HG03159 (cell line): Measurements from ENCODE around the gene HSPBP1.
"Not testable (repeated sequence)": the region's sequence is repeated elsewhere in the genome, so short reads cannot be mapped to it uniquely, and the experiment has no call there.

Source experiments
- ATAC-seq: cut with Tn5 transposase; IDR thresholded peaks from one replicate; pipeline ENCODE4 v1.9.1; 2021; ENCODE audit warnings: mild to moderate bottlenecking, moderate library complexity; ENCODE audit not compliant: unreplicated experiment

Gene HSPBP1, protein sequence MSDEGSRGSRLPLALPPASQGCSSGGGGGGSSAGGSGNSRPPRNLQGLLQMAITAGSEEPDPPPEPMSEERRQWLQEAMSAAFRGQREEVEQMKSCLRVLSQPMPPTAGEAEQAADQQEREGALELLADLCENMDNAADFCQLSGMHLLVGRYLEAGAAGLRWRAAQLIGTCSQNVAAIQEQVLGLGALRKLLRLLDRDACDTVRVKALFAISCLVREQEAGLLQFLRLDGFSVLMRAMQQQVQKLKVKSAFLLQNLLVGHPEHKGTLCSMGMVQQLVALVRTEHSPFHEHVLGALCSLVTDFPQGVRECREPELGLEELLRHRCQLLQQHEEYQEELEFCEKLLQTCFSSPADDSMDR

DNA sequence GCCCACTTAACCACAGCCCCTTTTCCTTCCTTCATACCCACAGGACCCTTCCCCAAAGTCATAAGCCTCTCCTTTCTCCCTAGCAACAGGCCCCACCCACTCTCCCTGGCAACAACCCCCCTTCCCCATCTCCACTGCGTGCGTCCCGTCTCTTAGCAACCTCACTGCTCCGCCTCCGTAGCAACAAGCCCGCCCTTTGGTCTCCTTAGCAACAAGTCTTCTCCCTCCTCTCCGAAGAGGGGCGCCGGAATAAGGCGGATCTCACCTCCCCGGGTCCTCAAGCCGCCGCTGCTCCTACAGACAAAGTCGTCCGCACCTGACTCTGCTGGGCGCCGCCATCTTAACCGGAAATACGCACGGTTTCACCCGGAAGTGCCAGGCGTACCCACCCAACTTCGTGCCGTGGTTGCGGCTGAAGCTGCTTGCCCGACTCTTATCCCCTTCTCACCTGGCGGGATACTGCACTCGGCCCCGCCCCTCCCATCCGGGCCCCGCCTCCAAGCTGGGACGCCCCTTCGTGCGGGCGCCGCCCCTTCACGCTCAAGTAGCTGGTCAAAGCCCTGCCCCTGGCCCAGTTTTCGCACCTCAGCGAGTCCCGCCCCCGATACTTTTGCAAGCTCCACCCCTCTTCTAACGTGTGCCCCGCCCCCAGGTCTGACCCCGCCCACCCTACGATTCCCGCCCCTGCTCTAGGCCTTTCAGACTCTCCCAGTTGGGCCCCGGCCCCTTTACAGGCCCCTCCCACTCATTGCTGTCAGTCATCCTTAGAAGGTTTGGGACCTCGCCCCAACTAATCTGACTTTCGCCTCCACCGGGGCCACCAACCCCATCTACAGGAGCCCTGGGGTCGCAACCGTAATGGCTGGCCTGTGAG is at the start of gene HSPBP1:
HSPBP1 (minus strand) TSS at position 341 of the 874 bp plus-strand sequence. CDS start 502 bp downstream, outside the sequence.
- ATAC-seq = peak; percentile 72

DNA sequence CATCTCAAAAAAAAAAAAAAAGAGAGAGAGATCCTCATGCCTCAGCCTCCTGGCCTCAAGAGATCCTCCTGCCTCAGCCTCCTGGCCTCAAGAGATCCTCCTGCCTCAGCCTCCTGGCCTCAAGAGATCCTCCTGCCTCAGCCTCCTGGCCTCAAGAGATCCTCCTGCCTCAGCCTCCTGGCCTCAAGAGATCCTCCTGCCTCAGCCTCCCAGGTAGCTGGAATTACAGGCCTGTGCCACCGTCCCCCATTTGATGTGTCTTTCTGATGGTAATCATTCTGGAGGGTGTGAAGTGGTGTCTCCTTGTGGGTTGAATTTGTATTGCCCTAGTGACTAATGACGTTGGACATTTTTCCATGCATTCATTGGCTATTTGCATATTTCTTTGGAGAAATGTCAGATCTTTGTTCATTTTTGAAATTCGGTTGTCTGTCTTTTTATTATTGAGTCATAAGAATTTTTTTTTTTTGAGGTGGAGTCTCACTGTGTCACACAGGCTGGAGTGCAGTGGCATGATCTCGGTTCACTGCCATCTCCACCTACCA is 48.9 kb upstream of the HSPBP1 start:
- not testable (repeated sequence) for ATAC-seq

DNA sequence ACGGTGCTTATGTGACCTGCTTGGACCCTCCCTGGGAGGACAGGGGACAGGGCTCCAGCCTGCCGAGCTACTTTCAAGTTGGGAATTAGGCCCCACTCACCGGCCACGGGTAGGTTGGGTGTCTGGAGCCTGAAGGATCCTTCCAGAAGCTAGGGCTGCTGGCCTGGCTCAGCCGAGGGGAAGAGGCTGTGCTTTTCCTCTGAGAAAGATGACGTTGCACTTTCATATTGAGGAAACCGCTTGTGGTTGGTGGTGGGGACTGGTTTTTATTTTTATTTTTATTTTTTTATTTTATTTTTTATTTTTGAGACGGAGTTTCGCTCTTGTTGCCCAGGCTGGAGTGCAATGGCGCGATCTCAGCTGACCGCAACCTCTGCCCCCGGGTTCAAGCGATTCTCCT is 45.3 kb upstream of the HSPBP1 start, which contains the start of gene TMEM150B:
TMEM150B (minus strand) TSS at position 170 of the 400 bp plus-strand sequence. CDS start 4,305 bp downstream, outside the sequence.
- no peak for ATAC-seq

DNA sequence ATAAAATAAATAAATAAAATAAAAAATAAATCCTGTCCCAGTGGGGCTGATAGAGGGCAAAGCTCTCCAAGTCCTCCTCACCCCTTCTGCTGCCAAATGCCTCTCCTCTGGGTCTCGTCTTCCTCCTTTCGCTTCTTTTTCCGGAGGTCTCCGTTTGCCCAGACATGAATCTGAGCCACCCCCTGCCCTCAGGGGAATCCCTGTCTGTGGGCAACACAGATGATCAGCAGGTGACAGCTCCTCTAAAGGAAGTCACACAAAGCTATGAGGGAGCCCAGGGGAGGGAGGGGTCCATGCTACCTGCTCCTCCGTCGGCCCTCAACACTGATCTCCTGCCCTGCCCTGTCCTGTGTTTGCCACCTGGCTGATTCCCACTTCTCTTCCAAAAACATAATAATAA is 44.8 kb upstream of the HSPBP1 start:
- ATAC-seq = no peak

DNA sequence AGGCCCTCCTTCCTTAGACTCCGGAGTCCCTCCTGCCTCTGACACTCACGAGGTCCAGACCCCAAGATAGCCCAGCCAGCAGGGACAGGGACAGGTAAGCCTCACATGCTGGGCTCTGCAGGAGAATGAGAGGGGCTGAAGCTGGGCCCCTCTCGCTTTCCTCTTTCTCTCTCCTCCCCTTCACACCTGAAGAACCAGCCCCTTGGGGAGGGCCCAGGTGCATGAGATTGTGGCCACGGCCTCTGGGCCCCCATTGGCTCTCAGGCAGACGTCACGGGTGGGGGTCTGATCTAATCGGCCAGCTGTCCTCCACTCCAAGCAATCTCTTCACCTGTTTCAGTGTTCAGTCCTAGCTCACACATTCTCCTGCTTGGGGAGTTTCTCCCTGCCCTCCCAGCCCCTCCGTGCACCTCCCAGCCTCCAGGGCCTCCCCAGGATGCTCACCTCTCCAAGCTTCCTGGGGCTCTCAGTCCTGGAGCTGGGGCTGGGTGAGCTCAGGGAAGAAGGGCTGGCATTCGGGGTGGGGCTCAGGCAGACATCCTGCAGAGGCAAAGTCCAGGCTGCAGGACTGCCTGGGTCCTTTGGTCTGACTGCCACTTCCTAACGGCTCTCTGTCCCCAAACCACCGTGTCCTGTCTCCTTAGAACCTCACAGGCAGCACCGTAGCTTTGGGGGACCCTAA is 42.4 kb upstream of the HSPBP1 start:
- ATAC-seq = no peak

DNA sequence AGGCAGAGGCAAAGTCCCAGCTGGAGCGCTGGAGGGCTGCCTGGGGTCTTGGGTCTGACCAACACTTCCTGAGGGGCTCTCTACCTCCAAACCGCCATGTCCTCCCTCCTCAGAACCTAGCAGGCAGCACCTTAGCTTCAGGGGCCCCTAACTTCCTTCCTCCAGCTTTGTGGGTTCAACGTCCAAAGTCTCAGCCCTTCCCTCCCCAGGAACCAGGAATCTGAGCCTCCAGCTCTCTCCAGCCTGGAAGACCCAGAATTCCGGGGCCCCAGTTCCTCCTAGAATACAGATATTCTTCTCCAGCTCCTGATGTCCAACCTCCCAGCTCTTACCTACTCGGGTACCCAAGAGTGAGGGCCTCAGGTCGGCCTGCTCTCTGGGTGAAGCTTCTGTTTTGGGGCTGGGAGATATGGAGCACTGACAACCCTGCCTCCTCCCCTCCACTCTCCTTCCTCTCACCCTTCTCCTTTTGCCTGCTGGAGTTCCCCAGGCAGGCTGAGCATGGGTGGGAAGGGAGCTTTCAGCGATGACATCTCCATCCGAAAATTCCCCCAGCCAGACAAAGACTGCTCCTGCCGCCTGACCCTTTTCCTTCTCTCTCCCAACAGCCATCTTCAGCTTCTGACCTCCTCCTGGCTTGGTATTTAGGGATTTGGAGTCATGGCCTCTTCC is 41.7 kb upstream of the HSPBP1 start:
- no peak for ATAC-seq

DNA sequence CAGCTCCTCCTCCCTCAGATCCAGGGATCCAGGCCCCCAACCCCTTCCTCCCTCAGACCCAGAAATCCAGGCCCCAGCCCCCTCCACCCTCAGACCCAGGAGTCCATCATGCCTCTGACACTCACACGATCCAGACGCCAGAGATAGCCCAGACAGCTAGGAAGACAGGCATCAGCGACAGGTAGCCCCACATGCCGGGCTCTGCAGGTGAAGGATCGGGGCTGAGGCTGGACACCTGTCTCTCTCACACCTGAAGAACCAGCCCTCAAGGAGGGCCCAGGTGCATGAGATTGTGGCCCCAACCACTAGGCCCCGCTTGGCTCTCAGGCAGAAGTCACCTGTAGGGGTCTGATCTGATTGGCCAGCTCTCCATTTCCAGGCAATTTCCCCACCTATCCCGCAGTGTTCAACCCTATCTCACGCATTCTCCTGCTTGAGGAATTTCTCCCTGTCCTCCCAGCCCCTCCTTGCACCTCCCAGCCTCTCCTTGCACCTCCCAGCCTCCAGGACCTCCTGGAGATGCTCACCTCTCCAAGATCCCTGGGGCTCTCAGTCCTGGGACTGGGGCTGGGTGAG is 41.0 kb upstream of the HSPBP1 start:
- no peak for ATAC-seq

DNA sequence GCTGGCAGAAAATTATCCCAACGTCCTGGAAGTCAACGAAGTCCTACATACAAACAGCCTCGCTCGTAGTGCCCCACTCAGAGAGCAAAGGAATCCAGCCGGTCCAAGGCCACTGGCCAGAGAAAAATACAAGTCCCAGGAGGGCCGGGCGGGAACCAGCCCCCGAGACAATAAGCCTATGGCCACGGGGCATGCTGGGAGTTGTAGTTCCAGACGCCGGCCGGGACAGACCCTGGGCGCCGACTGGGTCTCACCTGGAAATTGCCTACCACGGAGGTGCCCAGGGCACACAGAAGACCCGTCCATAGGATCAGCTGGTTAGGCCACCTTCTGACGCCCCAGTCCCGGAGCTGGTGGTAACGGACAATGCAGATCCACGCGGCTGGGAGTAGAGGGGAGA is 39.9 kb upstream of the HSPBP1 start:
- no peak for ATAC-seq

DNA sequence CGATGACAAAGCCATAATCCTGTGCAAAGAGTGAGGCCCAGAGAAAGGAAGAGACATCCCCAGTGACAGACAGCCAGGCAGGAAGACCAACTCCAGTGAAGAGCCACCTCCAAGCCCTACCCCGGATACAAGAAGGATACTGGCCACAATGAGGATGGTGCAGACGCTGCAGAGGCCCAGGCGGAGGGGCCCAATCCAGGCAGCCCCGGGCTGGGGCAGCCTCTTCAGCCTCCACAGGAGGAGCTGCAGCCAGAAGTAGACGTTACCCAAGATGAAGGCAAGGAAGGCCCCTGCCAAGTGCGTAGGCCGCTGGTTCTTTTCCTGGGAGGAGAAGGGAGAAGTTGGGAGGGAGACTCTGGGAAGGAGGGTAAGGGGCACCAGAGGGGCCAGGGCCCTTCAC is 36.7 kb upstream of the HSPBP1 start:
- ATAC-seq = no peak

DNA sequence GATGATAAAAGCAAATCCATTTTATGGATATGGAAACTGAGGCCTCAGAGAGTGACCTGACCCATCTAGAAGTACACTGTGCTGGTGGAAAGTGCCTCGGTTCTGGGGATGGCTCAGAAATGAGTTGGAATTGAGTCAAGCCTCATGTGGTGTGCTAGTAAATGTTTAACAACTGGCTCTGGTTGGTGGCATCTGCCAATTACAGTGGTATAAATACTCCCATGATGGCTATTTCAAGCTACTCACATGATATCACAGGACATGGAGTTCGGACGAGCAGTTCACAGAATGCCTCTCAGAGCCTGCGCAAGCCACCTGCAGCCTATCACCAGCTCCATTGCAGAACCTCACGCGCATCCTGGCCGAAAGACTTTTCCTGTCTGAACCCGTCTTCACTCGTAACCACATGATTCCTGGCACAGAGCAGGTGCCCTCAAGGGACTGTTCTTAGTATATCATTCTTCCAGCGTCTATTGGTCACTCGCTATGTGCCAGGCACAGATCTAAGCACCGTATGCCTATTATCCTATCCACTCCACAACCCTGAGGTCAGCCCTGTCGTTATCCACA is 36.1 kb upstream of the HSPBP1 start:
- no peak for ATAC-seq

DNA sequence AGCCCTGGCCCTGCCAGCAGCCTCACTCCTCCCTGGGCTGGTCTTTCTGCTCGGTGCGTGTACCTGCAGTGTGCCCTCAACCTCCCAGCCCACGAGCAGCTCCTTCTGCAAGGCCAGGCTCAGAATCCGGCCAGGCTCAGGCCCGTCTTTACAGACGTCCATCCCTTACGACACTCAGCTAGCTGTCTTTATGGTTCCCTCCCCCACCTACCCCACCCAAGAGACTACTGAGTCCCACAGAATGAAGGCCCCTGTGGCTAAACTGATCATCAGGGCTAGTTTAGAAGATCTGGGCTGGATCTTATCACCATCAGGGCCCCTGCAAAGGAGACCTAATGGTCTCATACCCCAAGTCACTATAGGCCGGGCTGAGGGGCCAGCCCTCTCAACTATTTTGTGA is 34.5 kb upstream of the HSPBP1 start:
- ATAC-seq = no peak

DNA sequence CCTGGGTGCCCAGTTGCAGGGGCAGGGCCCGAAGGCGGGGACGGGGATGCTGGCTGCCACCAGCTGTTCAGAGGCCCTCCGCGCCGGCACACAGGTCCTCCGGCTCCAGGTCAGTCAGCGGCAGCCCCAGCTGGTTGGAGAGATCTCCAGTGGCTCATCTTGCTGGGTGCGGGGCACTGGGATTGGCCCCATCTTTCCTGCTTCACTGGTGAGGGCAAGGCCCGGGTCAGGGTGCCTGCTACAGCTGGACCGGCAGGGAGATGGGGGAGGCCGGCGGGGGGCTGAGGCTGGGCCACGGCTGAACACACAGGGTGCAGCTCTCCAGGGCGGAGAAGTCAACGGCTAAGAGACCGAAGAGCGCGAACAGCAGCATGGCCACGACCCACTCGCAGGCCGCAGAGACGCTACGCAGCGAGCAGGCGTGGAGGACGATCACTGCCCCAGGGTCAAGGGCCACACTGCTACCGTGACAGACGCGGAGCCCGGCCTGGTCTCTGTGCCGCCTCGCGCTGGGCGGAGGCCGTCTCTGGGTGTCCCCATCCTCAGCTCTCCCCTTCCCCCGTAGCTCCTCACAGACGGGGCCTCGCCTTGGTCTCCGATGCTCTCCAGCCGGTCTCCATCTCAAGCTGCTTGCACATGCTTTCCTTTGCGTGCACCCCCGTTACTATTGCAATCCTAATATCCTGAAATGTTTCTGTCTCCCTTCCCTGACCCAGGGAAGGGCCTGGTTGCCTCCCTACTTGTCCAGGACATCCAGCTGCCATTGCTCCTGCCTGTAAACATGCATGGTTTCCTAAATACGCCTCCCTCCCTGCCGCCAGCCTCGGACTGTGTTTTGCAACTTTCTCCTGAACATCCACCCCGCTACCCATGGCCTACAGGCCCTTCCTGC is 33.0 kb upstream of the HSPBP1 start:
- ATAC-seq = no peak

DNA sequence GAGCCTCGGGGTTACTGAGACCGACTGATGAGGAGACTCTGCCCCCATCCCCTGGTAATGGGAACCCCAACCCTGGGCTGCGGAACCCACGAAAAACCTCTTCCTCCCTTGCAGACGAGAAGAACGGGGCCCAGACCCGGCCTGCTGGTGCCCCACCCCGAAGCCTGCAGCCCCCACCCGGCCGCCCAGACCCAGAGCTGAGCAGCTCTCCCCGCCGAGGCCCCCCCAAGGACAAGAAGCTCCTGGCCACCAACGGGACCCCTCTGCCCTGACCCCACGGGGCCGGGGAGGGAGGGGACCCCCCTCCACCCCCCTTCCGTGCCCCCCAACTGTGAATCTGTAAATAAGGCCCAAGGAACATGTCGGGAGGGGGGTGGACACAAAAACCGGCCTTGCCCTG is 31.9 kb upstream of the HSPBP1 start:
- ATAC-seq = no peak

DNA sequence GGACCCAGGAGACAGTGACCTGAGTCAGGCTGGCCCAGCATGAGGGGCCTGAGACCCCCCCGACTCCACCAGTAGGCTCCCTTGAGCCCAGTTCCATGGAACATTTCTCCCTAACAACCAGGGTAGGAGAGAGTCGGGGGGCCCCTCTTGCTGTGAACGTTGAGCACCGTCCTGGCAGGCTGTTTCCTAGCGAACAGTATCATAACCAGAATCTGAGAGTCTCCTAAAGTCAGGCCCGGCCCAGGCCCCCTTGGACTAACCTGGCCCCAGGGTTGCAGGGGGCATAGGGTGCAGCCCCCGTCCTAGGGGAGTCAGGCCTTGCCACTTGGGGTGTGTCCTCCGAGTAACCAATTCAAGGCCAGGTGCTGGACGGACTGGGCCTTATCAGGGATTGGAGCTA is 31.5 kb upstream of the HSPBP1 start:
- ATAC-seq = no peak

DNA sequence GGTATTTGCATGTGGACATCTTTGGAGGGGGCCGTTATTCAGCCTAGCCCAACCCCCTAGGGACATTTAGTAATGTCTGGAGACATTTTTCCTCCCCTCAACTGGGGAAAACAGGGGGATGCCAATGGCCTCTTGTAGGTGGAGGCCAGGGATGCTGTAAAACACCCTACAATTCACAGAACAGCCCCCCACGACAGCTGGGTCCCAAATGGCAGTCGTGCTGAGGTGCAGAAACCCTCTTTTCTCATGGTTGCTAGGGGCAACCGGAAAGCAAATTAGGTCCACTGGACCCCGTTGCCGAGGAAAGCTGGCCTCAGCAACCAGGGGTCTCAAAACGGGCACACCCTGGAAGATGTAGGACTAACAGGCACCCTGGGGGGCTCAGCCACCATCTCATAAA is 30.6 kb upstream of the HSPBP1 start:
- ATAC-seq = no peak

DNA sequence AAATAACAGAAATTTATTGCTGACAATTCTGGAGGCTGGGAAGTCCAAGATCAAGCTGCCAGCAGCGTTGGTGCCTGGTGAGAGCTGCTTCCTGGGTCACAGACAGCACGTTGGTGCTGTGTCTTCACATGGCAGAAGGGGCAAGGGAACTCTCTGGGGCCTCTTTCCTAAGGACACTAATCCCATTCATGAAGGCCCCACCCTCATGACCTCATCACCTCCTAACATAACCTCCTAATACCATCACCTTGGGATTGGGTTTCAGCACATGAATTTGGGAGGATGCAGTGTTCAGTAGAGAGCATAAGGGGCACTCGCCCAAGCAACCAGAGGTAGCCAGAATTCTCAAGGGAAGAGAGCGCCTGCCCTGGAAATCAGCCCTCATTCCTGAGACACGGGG is 29.5 kb upstream of the HSPBP1 start:
- ATAC-seq = no peak

DNA sequence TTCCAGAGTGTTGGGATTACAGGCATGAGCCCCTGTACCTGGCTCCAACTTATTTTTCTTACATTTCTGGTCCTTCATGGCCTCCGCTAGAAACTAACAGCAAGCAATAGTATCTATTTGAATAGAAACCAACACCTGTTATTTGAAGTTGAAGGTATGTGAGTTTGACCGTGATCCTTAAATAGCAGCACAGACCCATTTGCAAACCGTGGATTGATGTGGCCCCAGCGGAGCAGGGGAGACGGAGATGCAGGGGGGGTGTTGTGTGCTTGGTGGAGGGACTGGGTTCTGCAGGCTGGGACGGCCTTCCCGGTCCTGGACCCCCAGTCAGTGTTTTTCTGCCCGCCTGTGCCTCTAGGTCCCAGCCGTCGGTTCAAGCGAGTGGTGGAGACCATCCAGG is 28.4 kb upstream of the HSPBP1 start:
- no peak for ATAC-seq

DNA sequence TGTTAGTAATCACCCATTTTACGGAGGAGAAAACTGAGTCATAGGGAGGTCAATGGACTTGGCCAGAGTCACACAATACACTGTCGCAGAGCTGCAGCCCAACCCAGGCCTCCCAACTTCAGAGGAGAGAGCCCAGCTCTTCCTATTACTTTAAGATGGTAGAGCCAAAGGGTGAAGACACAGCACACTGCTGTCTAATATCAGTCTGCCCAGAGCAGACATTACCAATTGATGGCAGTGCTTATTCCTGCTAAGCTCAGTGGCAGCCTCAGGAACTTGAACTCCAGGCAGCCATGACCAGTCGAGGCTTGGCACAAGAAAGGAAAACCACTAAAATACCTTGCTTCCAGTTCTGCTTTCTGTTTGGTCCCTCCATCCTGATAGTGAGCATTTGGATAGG is 26.8 kb upstream of the HSPBP1 start:
- ATAC-seq = no peak

DNA sequence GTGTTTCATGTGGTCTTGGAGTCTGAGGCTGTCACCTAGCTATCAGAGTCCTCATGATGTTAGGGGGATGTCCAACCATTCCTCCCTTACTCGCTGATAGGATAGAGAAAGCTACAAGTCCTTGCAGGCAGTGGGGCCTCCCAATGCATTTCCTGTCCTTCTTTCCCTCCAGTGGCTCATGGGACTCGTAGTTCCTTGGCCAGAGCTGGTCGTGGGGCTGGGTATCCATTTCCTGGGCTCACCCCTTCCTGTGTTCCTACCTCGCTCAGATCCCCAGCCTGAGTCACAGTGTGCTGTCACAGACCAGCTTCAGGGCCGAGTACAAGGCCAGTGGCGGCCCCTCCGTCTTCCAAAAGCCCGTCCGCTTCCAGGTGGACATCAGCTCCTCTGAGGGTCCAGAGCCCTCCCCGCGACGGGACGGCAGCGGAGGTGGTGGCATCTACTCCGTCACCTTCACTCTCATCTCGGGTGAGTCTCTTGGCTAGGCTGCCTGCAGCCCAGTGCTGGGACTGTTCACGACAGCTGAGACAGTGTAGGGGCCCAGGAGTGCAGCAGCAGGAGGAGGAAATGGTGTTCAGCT is 26.2 kb upstream of the HSPBP1 start:
- no peak for ATAC-seq
